Measurements from ENCODE around the gene JAG1. TPM values are rescaled to one million over a fixed set of nuclear protein-coding genes. Genes with fewer than 3 reads are reported as not detected.
A peak's percentile ranks its signal among the peaks of the same experiment; 100 is the strongest.

The JAG1 gene
- total and polyA plus RNA-seq, 7 experiments from 2014 or later = 0.07 to 7.0 (median 0.62) TPM; not detected in 2

DNA sequence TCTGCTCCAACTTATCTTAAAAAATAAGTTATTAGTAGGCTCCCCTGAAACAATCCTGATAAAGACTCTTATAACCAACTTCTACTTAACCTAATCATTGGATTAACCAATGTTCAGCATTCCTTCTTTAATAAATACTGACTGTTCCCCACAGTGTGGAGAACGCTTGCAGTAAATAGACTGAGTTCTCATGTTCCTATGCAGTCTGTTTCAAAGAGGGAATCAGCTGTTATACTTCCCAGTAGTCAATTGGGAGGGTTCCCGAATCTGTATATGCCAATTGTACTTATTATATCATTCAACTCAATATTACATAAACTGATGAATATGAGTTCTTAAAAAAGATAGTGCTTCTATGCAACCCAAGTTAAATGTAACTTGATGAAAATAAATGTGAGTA, 9.7 kb upstream of the JAG1 start:
- intact Hi-C loops (cut with micrococcal nuclease) = no loop called here
- Mint-ChIP-seq H3K4me1 (no peaks in the 10 kb centered on the region), H3K36me3 (no peaks in the 10 kb centered on the region), H3K4me3 (no peak overlapping the region), H3K27me3 (peaks cover 7 to 32% (median 20%) of the 10 kb centered on the region in 5 donors), H3K27ac (no peak overlapping the region), H3K9me3 (peaks cover 0 to 3% (median 0%) of the 10 kb centered on the region in 11 donors)
- Histone ChIP-seq H3K27ac (ENCODE audit: low read depth, low read length) (no peak overlapping the region), H3K9me3 (ENCODE audit: control insufficient read depth in 2 of 3, low read length in 3 of 3) (no peaks in the 10 kb centered on the region), H3K4me3 (ENCODE audit: low read length) (no peak overlapping the region), H3K36me3 (ENCODE audit: control insufficient read depth in 2 of 3, insufficient read depth in 3 of 3, low read length in 3 of 3) (no peaks in the 10 kb centered on the region), H3K4me1 (ENCODE audit: control insufficient read depth in 2 of 2, insufficient read depth in 2 of 2, low read length in 2 of 2) (no peaks in the 10 kb centered on the region), H3K27me3 (ENCODE audit: control insufficient read depth in 2 of 2, insufficient read depth in 2 of 2, low read length in 2 of 2) (no peaks in the 10 kb centered on the region)
- DNase-seq (no peak), ATAC-seq (no peak)
- CTCF ChIA-PET = no interaction called here
- POLR2A ChIA-PET = no interaction called here

DNA sequence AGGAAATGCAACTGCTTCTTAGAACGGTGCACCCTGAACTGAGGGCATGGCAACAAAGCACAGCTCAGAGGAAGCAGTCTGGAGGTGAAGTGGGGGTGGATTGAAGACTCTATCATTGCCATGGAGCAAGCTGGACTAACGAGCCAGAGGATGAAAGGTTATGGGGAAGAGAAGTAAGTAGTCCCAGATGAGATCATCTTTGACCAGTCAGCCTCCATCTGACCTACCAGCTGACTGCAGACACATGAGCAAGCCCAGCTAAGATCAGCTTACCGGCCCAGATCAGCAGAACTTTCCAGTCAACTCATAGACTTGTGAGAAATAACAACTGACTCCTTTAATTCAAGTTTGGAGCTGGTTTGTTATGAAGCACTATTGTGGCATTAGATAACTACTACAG, 9.1 kb upstream of the JAG1 start:
- no peaks in the 10 kb centered on the region for H3K9me3 ChIP-seq (ENCODE audit: control insufficient read depth in 2 of 3, low read length in 3 of 3)
- Mint-ChIP-seq H3K27me3 (peaks cover 11 to 34% (median 19%) of the 10 kb centered on the region in 5 donors), H3K27ac (no peak overlapping the region), H3K4me3 (no peak overlapping the region), H3K4me1 (no peaks in the 10 kb centered on the region), H3K9me3 (peaks cover 0 to 3% (median 0%) of the 10 kb centered on the region in 11 donors), H3K36me3 (no peaks in the 10 kb centered on the region)
- ChIA-PET POLR2A (no interaction called here), CTCF (no interaction called here)
- no peak overlapping the region for H3K27ac ChIP-seq (ENCODE audit: low read depth, low read length)
- H3K36me3 ChIP-seq (ENCODE audit: control insufficient read depth in 2 of 3, insufficient read depth in 3 of 3, low read length in 3 of 3) = no peaks in the 10 kb centered on the region
- intact Hi-C loops (cut with micrococcal nuclease) = no loop called here
- DNase-seq = no peak
- no peaks in the 10 kb centered on the region for H3K4me1 ChIP-seq (ENCODE audit: control insufficient read depth in 2 of 2, insufficient read depth in 2 of 2, low read length in 2 of 2)
- H3K27me3 ChIP-seq (ENCODE audit: control insufficient read depth in 2 of 2, insufficient read depth in 2 of 2, low read length in 2 of 2) = no peaks in the 10 kb centered on the region
- no peak for ATAC-seq
- no peak overlapping the region for H3K4me3 ChIP-seq (ENCODE audit: low read length)

DNA sequence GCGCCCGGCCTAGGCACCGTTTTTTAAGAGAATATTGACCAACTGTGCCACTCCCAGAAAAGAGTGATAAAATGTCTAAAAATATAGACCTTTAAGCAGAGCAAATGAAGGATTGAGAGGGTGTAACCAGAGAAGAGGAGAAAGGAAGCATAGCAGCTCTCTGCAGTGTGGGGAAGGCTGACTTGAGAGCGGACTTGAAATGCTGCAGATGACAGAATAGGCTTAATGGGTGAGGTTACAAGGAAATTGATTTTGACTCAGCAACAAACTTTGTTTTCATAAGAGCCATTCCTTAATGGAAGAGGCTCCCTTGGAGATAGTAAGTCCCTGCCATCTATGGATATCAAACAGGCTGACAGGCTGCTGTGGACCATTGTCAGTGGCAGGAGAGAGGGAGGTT, 7.7 kb upstream of the JAG1 start:
- H3K27ac ChIP-seq (ENCODE audit: low read depth, low read length) = no peak overlapping the region
- ATAC-seq (no peak), DNase-seq (no peak)
- Mint-ChIP-seq H3K27me3 (peaks cover 20 to 44% (median 26%) of the 10 kb centered on the region in 5 donors), H3K4me3 (no peak overlapping the region), H3K36me3 (no peaks in the 10 kb centered on the region), H3K27ac (no peak overlapping the region), H3K4me1 (no peaks in the 10 kb centered on the region), H3K9me3 (peaks cover 0 to 3% (median 0%) of the 10 kb centered on the region in 11 donors)
- H3K27me3 ChIP-seq (ENCODE audit: control insufficient read depth in 2 of 2, insufficient read depth in 2 of 2, low read length in 2 of 2) = peaks cover 2 to 4% of the 10 kb centered on the region in 2 donors
- intact Hi-C loops (cut with micrococcal nuclease) = no loop called here
- H3K9me3 ChIP-seq (ENCODE audit: control insufficient read depth in 2 of 3, low read length in 3 of 3) = no peaks in the 10 kb centered on the region
- ChIA-PET CTCF (no interaction called here), POLR2A (no interaction called here)
- no peaks in the 10 kb centered on the region for H3K4me1 ChIP-seq (ENCODE audit: control insufficient read depth in 2 of 2, insufficient read depth in 2 of 2, low read length in 2 of 2)
- H3K4me3 ChIP-seq (ENCODE audit: low read length) = no peak overlapping the region
- no peaks in the 10 kb centered on the region for H3K36me3 ChIP-seq (ENCODE audit: control insufficient read depth in 2 of 3, insufficient read depth in 3 of 3, low read length in 3 of 3)

- Mint-ChIP-seq H3K27ac (no peak overlapping the region), H3K4me1 (no peaks in the 10 kb centered on the region), H3K27me3 (peaks cover 26 to 50% (median 30%) of the 10 kb centered on the region in 5 donors), H3K36me3 (no peaks in the 10 kb centered on the region), H3K9me3 (peaks cover 0 to 3% (median 0%) of the 10 kb centered on the region in 11 donors), H3K4me3 (no peak overlapping the region)
- DNase-seq (no peak), ATAC-seq (no peak)
- no peaks in the 10 kb centered on the region for H3K36me3 ChIP-seq (ENCODE audit: control insufficient read depth in 2 of 3, insufficient read depth in 3 of 3, low read length in 3 of 3)
- CTCF ChIA-PET = no interaction called here
- no peaks in the 10 kb centered on the region for H3K9me3 ChIP-seq (ENCODE audit: control insufficient read depth in 2 of 3, low read length in 3 of 3)
- POLR2A ChIA-PET = no interaction called here
- no peak overlapping the region for H3K4me3 ChIP-seq (ENCODE audit: low read length)
- no peak overlapping the region for H3K27ac ChIP-seq (ENCODE audit: low read depth, low read length)
- peaks cover 3 to 5% of the 10 kb centered on the region in 2 donors for H3K27me3 ChIP-seq (ENCODE audit: control insufficient read depth in 2 of 2, insufficient read depth in 2 of 2, low read length in 2 of 2)
- no peaks in the 10 kb centered on the region for H3K4me1 ChIP-seq (ENCODE audit: control insufficient read depth in 2 of 2, insufficient read depth in 2 of 2, low read length in 2 of 2)
- intact Hi-C loops (cut with micrococcal nuclease) = no loop called here
Measured at GRCh38 chr20:10680571-10680970, 6.8 kb upstream of the JAG1 start.

DNA sequence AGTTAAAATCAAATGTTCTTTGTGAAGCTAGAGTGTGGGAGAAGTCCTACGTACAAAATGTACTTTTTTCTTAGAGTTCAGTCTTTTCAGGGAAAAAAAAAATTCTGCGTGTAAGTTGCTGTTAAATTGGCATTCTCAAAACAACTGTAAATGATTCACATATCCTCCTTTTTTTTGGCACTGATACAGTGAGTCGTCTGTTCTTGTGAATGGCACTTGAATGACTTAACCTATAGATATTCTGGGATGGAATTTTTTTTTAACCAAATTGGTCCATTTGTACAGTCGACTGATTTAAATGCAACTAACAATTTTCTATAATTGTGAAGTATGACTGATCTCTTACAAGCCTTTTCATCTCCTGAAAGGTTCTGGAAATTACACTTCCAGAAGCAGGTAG, 5.5 kb upstream of the JAG1 start:
- Histone ChIP-seq H3K36me3 (ENCODE audit: control insufficient read depth in 2 of 3, insufficient read depth in 3 of 3, low read length in 3 of 3) (no peaks in the 10 kb centered on the region), H3K9me3 (ENCODE audit: control insufficient read depth in 2 of 3, low read length in 3 of 3) (no peaks in the 10 kb centered on the region), H3K4me3 (ENCODE audit: low read length) (no peak overlapping the region), H3K4me1 (ENCODE audit: control insufficient read depth in 2 of 2, insufficient read depth in 2 of 2, low read length in 2 of 2) (no peaks in the 10 kb centered on the region), H3K27ac (ENCODE audit: low read depth, low read length) (no peak overlapping the region), H3K27me3 (ENCODE audit: control insufficient read depth in 2 of 2, insufficient read depth in 2 of 2, low read length in 2 of 2) (peaks cover 5 to 11% of the 10 kb centered on the region in 2 donors)
- H3K36me3 Mint-ChIP-seq = no peaks in the 10 kb centered on the region
- DNase-seq (no peak), ATAC-seq (no peak)
- peaks cover 34 to 58% (median 38%) of the 10 kb centered on the region in 5 donors for H3K27me3 Mint-ChIP-seq
- ChIA-PET POLR2A (no interaction called here), CTCF (no interaction called here)
- H3K9me3 Mint-ChIP-seq = peaks cover 0 to 6% (median 0%) of the 10 kb centered on the region in 11 donors
- no peak overlapping the region for H3K27ac Mint-ChIP-seq
- H3K4me3 Mint-ChIP-seq = no peak overlapping the region
- H3K4me1 Mint-ChIP-seq = peaks cover 0 to 7% (median 4%) of the 10 kb centered on the region in 7 donors
- intact Hi-C loops (cut with micrococcal nuclease) = no loop called here

DNA sequence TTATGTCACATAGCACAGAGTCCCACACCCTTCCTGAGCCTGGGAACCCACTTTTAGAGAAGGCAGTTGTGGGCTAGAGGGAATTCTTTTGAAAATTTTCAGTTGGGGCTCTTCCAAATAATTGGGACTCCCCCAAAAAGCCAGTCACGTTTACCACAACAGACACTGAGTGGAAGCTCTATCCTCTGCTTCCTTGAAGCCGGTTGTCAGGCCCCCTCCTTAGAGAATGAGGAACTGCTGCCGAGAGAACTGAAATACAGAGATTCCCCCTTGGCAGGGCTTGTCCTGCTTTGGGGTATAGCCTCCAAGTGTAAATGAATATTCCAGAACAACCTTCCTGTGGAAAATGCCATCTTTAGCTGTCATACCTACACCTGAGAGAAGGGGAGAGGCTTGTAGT, 2.7 kb upstream of the JAG1 start:
- intact Hi-C loops (cut with micrococcal nuclease) = no loop called here

DNA sequence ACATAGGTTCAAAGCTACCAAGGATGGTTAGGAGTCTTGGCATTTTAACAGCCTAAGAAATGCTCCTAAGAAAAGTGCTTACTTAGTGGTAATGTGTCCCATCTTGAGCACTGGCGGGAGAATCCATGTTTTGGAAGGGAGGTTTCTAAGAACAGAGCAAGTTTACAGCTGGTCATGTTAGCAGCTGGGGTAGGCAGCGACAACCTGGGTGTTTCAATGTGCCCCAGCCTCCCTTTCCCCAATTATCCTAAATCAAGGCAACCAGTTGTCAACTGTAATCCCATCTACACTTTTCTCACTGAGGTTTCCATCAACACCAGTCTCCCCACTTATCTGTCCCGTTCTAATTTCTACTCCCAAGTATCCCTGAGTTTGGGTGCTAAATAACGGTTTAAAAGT, 1.6 kb upstream of the JAG1 start:
- Mint-ChIP-seq H3K36me3 (no peaks in the 10 kb centered on the region), H3K27ac (no peak overlapping the region), H3K4me1 (peaks cover 0 to 27% (median 18%) of the 10 kb centered on the region in 7 donors), H3K9me3 (peaks cover 0 to 3% (median 0%) of the 10 kb centered on the region in 11 donors), H3K4me3 (peak overlapping the region in 9 of 10 donors; percentile 46 to 77 (median 65)), H3K27me3 (peaks cover 46 to 71% (median 47%) of the 10 kb centered on the region in 5 donors)
- intact Hi-C loops (cut with micrococcal nuclease) = no loop called here
- H3K27ac ChIP-seq (ENCODE audit: low read depth, low read length) = no peak overlapping the region
- no peaks in the 10 kb centered on the region for H3K4me1 ChIP-seq (ENCODE audit: control insufficient read depth in 2 of 2, insufficient read depth in 2 of 2, low read length in 2 of 2)
- POLR2A ChIA-PET = no interaction called here
- H3K9me3 ChIP-seq (ENCODE audit: control insufficient read depth in 2 of 3, low read length in 3 of 3) = no peaks in the 10 kb centered on the region
- CTCF ChIA-PET = no interaction called here
- DNase-seq (no peak), ATAC-seq (no peak)
- no peaks in the 10 kb centered on the region for H3K36me3 ChIP-seq (ENCODE audit: control insufficient read depth in 2 of 3, insufficient read depth in 3 of 3, low read length in 3 of 3)
- H3K27me3 ChIP-seq (ENCODE audit: control insufficient read depth in 2 of 2, insufficient read depth in 2 of 2, low read length in 2 of 2) = peaks cover 11 to 12% of the 10 kb centered on the region in 2 donors
- H3K4me3 ChIP-seq (ENCODE audit: low read length) = no peak overlapping the region

More for the DNA sequence above, 2.7 kb upstream of the JAG1 start:
- ChIA-PET POLR2A (no interaction called here), CTCF (no interaction called here)
- no peak overlapping the region for H3K27ac Mint-ChIP-seq
- DNase-seq (no peak), ATAC-seq (no peak)
- no peaks in the 10 kb centered on the region for H3K36me3 ChIP-seq (ENCODE audit: control insufficient read depth in 2 of 3, insufficient read depth in 3 of 3, low read length in 3 of 3)
- no peak overlapping the region for H3K27ac ChIP-seq (ENCODE audit: low read depth, low read length)
- no peaks in the 10 kb centered on the region for H3K9me3 ChIP-seq (ENCODE audit: control insufficient read depth in 2 of 3, low read length in 3 of 3)
- no peaks in the 10 kb centered on the region for H3K4me1 ChIP-seq (ENCODE audit: control insufficient read depth in 2 of 2, insufficient read depth in 2 of 2, low read length in 2 of 2)
- peaks cover 5 to 11% of the 10 kb centered on the region in 2 donors for H3K27me3 ChIP-seq (ENCODE audit: control insufficient read depth in 2 of 2, insufficient read depth in 2 of 2, low read length in 2 of 2)
- H3K4me3 ChIP-seq (ENCODE audit: low read length) = no peak overlapping the region
- H3K9me3 Mint-ChIP-seq = peaks cover 0 to 3% (median 0%) of the 10 kb centered on the region in 11 donors
- H3K36me3 Mint-ChIP-seq = no peaks in the 10 kb centered on the region
- peaks cover 0 to 24% (median 11%) of the 10 kb centered on the region in 7 donors for H3K4me1 Mint-ChIP-seq
- H3K27me3 Mint-ChIP-seq = peaks cover 36 to 69% (median 40%) of the 10 kb centered on the region in 5 donors
- H3K4me3 Mint-ChIP-seq = no peak overlapping the region

Data from naive thymus-derived CD4-positive, alpha-beta T cell (primary cell).